G401 (cell line): ENCODE data around the gene CD47. TPM values are rescaled to one million over a fixed set of nuclear protein-coding genes. Genes with fewer than 3 reads are reported as not detected.

Experiments
- DNase-seq: peaks from one replicate; pipeline ENCODE4 v3.0.0-alpha.2; 2015; ENCODE audit warnings: low spot score
- in situ Hi-C: cut with HindIII; loops from 2 replicates; pipeline ENCODE4 v1.10.0; 2016; ENCODE audit warnings: low sequenced_read_pairs, mixed read lengths
- total RNA-seq: library from RNA; depleted of rRNA; stranded (reverse); fragments of >200 nt; shearing (Covaris generic); gene quantifications from 2 replicates; pipeline ENCODE4 v1.2.3, GENCODE V29; 2014; rRNA removed

The CD47 gene
- total RNA-seq = 0.85 TPM in 1 of 2 replicates, not detected in the other

DNA sequence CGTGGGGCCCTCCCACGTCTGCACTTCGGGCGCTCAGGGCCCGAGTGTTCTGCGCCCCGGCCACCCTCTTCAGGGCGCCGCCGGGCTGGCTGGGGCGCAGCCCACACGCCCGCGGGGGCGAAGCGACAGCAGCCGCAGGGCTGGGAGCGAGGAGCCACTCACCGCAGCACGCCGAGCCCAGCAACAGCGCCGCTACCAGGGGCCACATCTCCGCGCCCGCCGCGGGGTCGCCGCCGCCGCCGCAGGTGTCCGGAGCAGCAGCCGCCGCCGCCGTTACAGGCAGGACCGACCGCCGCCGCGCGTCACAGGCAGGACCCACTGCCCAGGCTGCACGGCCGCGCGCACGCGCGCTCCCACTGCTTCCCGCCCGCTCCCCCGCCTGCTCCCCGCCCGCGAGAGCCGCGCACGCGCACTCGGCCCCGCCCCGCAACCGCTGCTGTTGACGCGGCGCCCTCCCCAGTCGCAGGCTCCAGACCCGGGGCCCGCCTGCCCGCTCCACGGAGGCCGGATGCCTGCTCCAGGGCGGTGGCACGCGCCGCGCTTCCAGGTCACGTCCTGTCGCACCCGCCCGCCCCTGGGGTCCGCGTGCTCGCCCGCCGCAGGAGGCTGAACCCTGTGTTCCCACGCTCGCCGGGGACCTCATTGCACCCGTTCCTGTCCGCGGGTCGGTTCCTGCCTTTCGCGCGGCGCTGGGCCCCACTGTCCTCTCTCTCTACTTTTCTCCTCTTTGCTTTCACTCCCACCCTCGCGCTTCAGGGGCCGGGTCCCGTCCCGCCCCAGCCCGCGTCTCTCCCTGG, at the start of gene CD47:
Gene CD47 (minus strand): TSS at position 331 of the 797 bp plus-strand sequence. CDS start 123 bp downstream, at position 208.
- in situ Hi-C loops = no loop called here
- DNase-seq = peak; percentile 87

DNA sequence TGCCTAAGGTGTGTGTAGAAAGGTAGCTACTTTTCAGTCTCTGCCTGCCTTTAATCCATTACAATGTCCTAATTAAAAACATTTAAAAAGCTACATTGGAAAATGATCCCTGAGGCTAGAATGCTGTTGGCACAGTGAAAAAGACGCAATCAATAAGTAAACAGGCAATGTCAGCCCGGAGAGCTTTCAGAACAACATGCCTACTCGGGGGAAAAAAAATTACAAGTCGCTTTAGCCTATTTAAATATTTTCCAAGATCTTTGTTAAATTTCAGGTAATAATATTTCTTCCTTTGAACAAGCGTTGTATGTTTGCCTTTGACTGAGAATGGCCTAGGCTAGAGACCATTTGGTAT, 46.6 kb upstream of the CD47 start:
- in situ Hi-C loops = no loop called here
- DNase-seq = no peak

DNA sequence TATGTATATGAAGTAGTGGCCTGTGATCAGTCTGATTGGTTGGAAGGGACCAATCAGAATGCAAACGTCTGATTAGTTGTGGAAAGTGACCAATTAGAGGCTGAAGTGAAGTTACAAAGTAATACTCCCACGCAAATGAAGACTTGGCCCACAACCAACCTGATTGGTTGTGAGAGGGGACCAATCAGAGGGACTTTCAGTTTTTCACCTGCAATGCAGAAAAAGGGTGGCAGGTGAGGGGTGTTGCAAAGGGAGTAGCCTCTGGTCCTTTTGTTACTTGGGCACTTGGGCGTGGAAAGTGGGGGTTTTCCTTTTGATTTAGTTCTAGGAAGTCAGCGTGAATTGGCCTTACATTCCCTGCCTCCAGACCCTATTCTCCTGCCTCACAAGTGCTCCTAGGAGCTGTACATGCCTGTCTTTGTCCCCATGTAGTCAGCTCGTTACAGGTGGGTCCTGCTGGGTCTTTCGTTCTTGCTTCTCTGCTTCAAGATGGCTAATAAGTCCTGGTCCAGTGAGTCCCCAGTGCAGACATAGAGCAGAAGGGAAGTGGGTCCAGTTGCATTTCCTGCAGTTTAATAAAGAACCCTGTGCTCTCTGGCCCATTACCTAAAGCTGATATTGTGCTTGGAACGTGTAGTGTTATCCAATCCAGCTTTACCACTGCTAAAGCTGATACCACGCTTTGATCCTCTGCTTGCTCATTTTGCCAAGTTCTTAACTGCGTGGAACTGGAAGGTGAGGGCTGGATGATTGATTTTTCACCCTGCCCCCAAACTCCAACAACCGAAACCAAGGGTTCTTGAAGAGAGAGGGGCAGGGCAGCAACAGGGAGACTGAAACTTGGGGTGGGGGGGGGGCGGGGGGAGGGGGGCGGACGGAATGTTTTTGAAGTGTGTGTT, 46.0 kb upstream of the CD47 start:
- in situ Hi-C loops = no loop called here
- DNase-seq = no peak

DNA sequence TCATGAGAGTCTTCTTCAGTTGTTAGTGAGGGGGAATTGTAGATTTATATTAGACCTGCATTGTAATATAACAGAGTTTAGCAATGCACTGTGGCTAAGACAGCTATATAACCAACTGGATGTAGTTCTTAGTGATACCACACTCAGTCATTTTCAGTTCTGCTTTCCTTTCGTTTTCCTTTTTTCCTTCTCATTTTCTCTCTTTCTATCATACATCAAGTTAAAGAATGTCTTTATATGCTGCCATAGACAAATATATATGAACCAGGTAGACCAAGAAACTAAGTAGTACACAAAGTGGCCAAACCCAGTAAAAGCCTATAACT, 43.7 kb upstream of the CD47 start:
- in situ Hi-C loops = no loop called here
- DNase-seq = no peak

DNA sequence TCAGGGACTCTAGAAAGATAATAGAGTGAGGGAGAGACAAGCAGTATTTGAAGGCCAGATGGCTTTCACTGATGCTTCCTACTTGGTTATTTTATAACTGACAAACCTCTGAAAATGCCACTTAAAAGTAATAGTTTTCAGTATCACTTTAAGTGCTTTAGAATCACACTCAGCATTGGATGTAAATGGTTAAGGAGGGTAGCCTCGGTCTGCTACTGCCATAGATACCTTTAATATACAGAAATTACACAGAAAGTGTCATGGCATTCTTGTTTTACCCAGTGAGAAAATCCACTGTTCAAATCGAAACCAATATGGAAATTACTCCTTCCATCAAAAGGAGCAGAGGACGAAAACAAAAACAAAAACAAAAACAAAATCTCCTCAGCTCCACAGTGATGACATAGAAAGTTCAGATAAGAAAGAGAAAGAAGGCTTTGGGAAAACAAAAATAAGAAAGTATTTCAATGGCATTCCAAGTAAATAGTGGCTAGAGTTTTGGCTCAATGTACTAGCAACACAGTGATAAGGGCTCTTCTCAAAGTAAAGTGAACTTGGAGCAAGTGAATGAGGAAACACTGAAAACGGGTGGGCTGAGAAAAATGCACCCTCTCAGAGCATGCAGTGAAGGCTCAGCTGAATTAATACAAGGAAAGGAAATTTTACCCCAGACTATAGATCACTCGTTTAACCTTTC, 43.2 kb upstream of the CD47 start:
- DNase-seq = no peak
- in situ Hi-C loops = no loop called here

DNA sequence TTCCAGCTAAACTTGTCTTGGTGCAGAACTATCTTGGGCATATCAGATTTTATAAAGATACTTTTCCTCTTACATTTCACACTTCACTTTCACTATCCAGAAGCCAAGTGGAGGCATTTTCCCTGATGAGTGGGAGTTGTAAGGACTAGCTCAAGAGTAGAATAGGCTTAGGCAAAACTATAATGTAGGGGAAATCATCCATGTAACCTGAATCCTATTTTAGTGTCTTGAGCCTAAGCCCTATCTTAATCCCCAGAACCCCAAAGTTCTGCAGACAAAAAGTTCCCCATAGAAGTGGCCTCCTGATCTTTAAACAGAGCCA, 42.2 kb upstream of the CD47 start:
- DNase-seq = no peak
- in situ Hi-C loops = no loop called here

DNA sequence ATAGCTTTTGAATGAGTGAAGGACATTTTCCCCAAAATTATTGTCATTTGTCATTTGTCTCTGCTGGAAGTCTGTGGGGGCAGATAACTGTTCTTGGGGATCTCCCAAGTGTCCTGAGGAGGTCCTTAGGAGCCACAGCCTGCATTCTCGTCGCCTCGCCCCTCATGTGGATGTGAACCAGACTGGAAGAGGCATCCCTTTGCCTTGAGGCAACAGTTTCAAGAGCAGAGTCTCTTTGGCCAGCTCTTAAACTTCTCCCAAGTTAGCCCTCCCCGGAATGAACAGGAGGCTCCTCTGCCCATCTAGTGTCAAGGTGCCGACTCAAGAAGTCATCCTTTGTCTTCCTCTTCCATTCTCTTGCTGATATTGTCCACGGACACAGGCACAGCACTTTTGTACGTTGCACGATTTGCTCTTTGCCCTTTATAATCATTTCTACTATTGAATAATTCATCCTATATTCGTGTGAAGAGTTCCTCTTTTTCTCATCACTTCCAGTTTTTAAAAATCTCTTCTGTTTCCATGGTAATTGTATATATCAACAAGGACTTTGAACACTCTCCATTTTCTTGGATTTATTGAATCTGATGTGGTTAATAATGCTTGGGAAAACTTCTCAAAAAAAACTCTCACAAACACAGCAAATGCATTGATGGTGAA, 40.8 kb upstream of the CD47 start:
- in situ Hi-C loops = no loop called here
- DNase-seq = no peak

DNA sequence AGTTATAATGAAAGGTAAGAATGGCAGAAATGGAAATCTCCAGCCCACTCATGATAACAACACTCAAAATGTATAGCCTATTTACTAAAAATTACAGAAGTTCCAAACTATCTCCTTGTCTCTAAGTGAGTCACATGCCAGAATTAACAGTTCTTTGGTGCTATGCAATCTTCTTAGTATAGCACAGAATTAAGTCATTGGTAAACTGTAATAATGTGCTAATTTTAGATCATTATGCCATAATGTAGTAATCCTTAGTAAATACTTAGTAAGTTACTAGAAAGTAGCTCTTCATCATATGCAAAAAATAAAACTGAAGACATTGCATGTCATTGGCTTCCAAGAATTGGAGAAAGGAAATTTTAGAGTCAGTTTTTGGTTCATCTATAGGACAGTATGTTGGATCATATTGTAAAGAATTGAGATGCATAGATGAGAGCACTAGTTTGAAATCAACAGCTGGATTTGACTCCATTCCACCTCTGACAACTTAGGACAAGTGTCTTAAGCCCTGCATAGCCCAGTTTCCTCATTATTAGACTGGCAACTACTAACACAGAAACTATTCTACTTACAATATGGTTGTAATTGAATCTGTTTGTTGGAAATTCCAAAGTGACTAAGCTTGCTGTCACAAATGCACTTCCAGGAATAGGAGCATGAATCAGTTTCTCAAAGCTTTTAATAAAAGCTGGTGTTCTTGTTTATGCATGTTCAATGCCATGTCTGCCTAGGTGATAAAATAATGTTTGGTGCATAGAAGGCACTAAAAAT, 40.1 kb upstream of the CD47 start:
- DNase-seq = no peak
- in situ Hi-C loops = no loop called here

DNA sequence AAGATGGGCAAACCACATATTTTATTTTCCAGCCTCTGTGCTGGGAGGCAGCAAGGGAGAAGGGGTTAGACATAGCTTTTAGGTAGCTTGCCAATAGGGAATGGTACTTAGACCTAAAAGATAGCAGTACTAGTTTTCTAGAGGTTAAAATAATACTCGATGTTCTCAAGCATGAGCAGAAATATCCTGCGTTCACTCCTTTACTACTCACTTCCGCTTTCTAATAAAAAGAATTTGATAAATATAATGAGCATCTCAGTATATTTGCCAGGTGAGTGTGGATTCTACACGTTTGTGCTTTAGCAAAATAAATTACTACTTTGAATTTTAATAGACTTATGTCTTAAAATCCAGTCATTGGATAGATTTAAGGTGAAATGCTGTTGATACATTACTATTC, 39.4 kb upstream of the CD47 start:
- DNase-seq = no peak
- in situ Hi-C loops = no loop called here

DNA sequence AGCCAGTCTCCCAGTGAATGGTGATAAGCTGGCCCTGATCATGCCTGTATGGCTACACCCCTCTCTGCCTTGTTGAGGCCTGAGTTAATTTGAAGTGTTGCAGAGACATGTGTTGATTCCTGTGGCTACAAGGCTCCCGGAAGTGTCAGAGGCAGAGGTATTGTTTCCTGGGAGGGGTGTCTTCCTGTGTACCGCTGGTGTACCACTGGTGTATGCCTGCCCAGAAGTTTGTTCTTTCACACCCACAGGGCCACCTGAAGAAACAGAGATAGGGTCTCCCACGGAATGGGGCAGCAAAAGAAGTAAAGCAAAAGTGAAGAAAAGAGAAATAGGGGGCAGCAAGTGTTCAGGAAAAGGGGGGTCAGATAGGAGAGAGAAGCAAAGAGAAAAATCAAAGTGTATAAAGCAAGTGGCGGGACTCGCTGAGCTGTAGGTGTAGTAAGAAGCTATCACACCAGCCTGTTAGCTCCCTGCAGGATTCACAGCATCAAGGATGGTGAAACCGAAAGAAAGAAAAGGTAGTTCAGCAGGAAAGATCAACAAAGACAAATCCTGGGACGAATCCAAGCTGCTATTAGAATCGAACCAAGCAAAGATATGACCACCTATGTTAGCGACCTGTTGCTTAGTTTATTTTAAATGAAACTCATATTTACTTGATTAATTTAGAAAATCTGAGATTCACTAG, 36.6 kb upstream of the CD47 start:
- in situ Hi-C loops = no loop called here
- DNase-seq = no peak

DNA sequence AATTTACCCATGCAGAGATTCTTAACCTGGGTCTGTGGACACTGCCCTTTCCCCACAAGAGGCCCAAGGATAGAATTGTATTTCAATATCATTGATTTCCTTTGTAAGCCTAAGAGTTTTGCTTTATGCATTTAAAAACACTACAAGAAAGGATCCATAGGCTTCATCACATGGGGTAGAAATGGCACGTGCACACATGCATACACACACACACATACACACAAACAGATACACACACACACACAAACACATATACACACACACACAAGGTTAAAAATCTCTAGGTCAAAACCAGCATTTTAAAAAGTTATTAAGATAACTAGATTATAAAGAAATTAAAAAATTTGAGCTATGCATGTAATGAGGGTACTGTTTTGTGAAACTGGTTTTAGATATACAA, 35.5 kb upstream of the CD47 start:
- in situ Hi-C loops = no loop called here
- DNase-seq = no peak

DNA sequence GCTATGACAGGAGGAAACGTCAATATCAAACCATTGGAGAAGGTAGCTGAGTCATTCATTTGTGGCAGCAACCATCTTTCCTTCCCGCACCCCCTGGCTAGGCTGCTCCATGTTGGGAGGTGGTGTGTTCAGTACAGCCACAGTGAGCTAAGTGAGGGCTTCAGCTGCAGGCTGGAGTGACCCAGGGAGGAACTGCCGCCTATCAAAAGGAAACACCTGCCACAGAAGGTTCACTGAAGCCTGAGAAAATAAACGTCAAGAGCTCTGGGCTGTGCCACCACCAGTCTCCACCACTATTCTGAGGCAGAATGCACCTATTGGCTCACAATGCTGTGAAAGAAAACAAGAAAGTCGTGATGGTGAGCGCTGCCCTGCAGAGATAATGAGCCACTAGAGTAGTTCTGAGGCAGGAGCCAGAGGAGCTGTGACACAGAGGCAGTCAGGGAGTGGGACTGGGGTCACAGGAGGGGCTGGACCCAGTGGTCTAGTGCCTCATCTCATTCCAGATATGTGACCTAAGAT, 34.8 kb upstream of the CD47 start:
- DNase-seq = no peak
- in situ Hi-C loops = no loop called here

DNA sequence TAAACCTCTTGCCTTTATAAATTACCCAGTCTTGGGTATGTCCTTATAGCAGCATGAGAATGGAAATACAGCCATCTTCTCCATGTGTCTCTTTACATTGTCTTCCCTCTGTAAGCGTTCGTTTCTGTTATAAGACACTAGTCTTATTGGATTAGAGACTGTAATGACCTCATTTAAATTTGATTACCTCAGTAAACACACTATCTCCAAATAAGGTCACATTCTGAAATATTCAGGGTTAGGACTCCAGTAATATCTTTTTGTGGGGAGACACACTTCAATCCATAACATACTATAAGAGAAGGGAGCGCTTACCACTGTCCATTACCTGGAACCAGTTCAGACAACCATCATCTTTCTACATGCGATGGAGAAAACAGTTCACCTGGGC, 34.3 kb upstream of the CD47 start:
- in situ Hi-C loops = no loop called here
- DNase-seq = no peak

DNA sequence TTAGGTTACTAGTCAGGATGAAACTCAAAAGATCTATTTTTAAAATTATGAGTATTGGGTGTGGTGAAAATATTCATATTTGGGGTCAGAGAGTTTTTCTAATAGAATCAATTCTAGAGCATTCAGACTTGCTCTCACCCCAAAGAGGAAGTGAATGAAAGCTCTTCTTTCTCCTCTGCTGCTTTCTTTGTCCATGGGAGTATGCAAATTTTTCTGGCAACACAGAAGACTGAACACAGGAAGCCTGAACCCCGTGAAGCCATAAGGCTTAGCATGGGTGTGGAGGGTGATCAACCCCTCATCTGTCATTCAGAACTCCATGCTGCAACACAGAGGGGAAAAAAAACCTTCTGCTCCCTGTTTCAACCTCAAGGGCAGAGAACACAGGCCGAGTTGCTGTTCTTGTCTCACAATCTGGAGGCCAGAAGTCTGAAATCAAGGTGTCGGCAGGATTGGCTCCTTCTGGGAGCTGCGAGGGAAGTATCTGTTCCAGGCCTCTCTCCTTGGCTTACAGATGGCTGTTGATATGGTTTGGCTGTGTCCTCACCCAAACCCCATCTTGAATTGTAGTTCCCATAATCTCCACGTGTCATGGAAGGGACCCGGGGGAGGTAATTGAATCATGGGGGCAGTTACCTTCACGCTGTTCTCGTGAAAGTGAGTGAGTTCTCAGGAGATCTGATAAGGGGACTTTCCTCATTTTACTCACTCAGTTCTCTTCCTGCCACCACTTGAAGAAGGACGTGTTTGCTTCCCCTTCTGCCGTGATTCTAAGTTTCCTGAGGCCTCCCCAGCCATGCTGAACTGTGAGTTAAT, 33.7 kb upstream of the CD47 start:
- in situ Hi-C loops = no loop called here
- DNase-seq = no peak

DNA sequence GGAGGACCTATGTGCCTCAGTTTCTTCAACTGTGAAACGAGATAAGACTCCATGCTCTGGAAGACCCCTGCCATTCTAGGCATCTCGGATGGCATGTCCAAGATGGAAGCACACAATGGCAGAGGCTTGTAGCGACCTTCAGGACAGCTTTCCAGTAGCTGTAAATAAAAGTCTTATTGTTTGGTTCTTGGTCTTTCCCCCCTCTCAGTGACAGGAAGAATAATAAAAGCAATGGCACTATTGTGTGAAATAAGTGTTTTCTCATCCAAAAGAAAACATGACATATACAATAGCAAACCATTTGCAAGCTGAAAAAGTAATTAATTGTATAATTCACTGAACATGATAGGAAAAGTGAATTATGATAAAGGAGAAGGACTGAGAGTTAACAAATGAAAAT, 32.5 kb upstream of the CD47 start:
- DNase-seq = no peak
- in situ Hi-C loops = no loop called here

DNA sequence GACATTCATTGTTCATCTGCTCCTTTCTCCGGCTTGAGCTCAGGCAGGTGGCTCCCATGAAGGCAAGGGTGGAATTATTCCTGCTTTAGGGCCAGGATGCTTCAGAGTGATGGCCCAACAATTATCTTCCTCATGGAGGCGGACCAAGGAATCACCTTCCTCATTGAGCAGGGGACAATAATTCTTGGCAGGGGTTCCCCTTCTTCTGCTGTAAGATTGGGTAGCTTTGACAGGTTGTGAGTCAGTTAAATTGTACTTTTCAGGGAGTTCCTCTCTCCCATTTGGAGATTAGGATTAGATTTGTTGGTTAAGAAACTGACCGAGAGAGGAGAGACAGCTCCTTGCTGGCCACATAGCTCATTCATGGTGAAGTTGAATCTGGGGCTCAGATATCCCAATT, 31.4 kb upstream of the CD47 start:
- in situ Hi-C loops = no loop called here
- DNase-seq = no peak

DNA sequence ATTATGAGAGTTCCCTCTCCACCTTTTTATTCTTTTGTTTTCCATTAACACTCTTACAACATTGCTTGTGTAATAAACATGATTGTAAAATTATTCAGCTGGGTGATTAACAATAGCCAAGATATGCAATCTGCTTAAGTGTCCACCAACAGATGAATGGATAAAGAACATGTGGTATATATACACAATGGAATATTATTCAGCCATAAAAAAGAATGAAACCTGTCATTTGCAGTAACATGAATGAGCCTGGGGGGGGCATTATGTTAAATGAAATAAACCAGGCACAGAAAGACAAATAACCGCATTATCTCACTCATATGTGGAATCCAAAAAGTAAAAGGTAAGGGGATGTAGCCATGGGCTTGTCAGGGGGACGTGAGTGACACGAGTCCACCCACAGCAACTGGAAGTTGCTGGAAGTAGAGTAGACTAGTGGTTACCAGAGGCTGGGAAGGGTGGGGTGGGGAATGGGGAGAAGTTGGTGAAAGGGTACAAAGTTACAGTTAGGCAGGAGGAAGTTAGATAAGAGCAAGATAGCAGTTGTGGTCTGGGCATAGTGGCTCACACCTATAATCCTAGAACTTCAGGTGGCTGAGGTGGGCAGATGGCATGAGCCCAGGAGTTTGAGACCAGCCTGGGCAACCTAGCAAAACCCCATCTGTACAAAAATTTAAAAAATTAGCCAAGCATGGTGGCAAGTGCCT, 28.7 kb upstream of the CD47 start:
- no peak for DNase-seq
- in situ Hi-C loops = no loop called here
